Activated CD8-positive, alpha-beta memory T cell treated with anti-CD3 and anti-CD28 coated beads, Interleukin-2, amount 10 ng/mL, durations not matched to agents 7 days and 5 days (primary cell): ENCODE measurements around the gene ANKRD18B. TPM values are rescaled to one million over a fixed set of nuclear protein-coding genes. Genes with fewer than 3 reads are reported as not detected.
A peak's percentile ranks its signal among the peaks of the same experiment; 100 is the strongest.
"Not testable (repeated sequence)": the region's sequence is repeated elsewhere in the genome, so short reads cannot be mapped to it uniquely, and the experiment has no call there.

Experiments used
- ATAC-seq: fragments of 150-1000 bp; cut with Tn5 transposase; one replicate; pipeline ENCODE4 v1.10.0; 2021; ENCODE audit warnings: moderate library complexity
- CTCF ChIA-PET: fragments of 350-600 bp; sonication (Branson Sonifier 250); formaldehyde crosslinking; loops from one replicate; lab custom pipeline; 2021; ENCODE audit warnings: antibody characterized with exemption; lab: Charles Lee
- DNase-seq: peaks from one replicate; pipeline ENCODE4 v3.0.0-alpha.2; 2020
- H3K27ac Mint-ChIP-seq: one replicate; pipeline ENCODE4 v1.8.0; 2021; ENCODE audit warnings: mild to moderate bottlenecking, mixed read lengths
- H3K27me3 Mint-ChIP-seq: one replicate; pipeline ENCODE4 v1.8.0; 2021; ENCODE audit warnings: mixed read lengths
- H3K36me3 Mint-ChIP-seq: one replicate; pipeline ENCODE4 v1.8.0; 2021; ENCODE audit warnings: mild to moderate bottlenecking, mixed read lengths
- H3K4me1 Mint-ChIP-seq: one replicate; pipeline ENCODE4 v1.8.0; 2021; ENCODE audit warnings: mixed read lengths
- H3K4me3 Mint-ChIP-seq: one replicate; pipeline ENCODE4 v1.8.0; 2021; ENCODE audit warnings: mild to moderate bottlenecking, moderate library complexity, mixed read lengths
- H3K9me3 Mint-ChIP-seq: one replicate; pipeline ENCODE4 v1.8.0; 2022; ENCODE audit warnings: low read depth, mixed read lengths
- total RNA-seq, 2 experiments: library from RNA; stranded (reverse); gene quantifications; one replicate each; pipeline ENCODE4 v1.2.3, GENCODE V29; 2021

ANKRD18B gene
- total RNA-seq, 2 experiments from 2014 or later, result 0.33 to 0.79 TPM

DNA sequence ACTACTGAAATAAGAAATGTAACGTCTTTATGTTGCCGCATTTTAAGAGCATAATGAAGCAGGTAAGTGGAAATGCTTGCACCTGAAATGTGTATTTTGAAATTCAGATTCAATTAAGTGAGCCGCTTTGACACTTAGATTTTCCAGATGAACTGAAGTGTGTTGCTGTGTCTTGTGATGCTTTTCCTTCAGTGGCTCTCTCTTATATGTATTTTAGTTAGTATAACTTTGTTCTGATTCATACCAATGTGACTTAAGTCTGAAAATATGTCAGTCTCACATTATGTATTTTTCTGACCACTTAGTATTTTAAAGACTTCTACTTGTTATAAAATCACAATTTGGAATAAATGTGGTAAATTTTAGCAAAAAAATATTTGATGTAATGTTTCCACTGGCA lies 25.4 kb downstream of the ANKRD18B start:
- H3K27me3 Mint-ChIP-seq, result peaks cover 56% of the 10 kb centered on the region

DNA sequence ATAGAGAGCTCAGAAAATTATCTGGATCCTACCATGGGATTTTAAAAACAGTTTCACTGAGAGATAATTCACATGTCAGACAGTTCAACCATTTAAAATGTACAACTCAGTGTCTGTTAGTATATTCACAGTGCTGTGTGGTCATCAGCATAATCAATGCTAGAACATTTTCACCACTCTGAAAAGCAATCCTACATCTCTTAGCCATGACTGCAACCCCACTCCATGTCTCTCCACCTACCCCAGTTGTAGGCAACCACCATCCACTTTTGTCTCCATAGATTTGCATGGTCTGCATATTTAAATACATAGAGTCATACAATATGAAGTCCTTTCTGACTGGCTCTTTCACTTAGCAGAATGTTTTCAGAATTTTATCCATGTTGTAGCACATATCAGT lies 27.1 kb downstream of the ANKRD18B start:
- DNase-seq, H3K4me1 Mint-ChIP-seq, CTCF ChIA-PET, H3K36me3 Mint-ChIP-seq, H3K9me3 Mint-ChIP-seq, H3K4me3 Mint-ChIP-seq, H3K27ac Mint-ChIP-seq, ATAC-seq: not testable (repeated sequence)
- peaks cover 44% of the 10 kb centered on the region for H3K27me3 Mint-ChIP-seq

More for the DNA sequence above, 25.4 kb downstream of the ANKRD18B start:
- H3K9me3 Mint-ChIP-seq, H3K4me1 Mint-ChIP-seq, CTCF ChIA-PET, H3K27ac Mint-ChIP-seq, H3K4me3 Mint-ChIP-seq, ATAC-seq, DNase-seq, H3K36me3 Mint-ChIP-seq: not testable (repeated sequence)

- H3K4me1 Mint-ChIP-seq, CTCF ChIA-PET, H3K4me3 Mint-ChIP-seq, H3K36me3 Mint-ChIP-seq, DNase-seq, H3K9me3 Mint-ChIP-seq, H3K27ac Mint-ChIP-seq: not testable (repeated sequence)
- ATAC-seq, result peak; percentile 72
- peaks cover 34% of the 10 kb centered on the region for H3K27me3 Mint-ChIP-seq
Observed at GRCh38 chr9:33552315-33552725, 28.3 kb downstream of the ANKRD18B start.

DNA sequence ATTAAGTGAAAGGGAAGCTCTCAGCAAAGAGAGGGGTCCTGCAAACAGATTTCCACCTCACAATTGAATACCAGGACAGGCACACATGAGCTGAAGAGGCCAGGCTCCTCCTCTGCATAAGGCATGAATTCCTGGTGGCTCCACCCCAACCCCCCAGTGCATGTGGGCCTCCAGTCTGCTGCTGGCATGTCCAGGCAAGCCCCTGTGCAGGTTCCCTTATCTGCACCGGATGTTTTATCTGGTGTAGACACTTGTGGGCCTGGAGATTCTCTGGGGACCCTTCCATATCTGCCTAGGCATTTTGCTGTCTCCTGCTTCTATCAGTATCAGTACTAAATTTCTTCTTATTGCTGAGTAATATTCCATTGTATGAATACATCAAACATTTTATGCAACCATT lies 36.2 kb downstream of the ANKRD18B start:
- DNase-seq, ATAC-seq, CTCF ChIA-PET, H3K27ac Mint-ChIP-seq, H3K9me3 Mint-ChIP-seq, H3K36me3 Mint-ChIP-seq, H3K27me3 Mint-ChIP-seq, H3K4me3 Mint-ChIP-seq: not testable (repeated sequence)
- H3K4me1 Mint-ChIP-seq, result peaks cover 25% of the 10 kb centered on the region

DNA sequence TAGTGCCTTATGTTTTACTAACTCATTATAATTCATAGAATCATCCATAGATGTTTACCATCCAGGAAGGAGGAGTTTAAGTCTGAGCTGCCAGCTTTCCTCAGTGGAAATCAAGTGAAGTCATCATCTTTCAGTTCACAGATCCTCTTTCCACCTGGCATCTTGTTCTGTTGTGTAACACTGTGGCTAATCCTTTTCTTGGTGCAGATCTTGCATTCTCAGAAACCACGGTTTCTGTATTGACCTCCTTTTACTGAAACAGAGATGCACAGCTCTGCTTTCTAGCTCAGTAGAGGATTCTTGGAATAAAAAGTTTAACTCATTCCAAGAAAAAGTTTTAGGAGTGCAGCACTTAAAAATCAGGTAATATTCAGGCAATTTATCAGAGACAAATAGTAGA lies 38.1 kb downstream of the ANKRD18B start:
- H3K36me3 Mint-ChIP-seq, H3K9me3 Mint-ChIP-seq, H3K27me3 Mint-ChIP-seq, H3K4me3 Mint-ChIP-seq, DNase-seq, ATAC-seq, CTCF ChIA-PET: not testable (repeated sequence)
- Mint-ChIP-seq H3K27ac (peak overlapping the region; percentile 61), H3K4me1 (peaks cover 26% of the 10 kb centered on the region)

- H3K27ac Mint-ChIP-seq, CTCF ChIA-PET, H3K9me3 Mint-ChIP-seq, DNase-seq, ATAC-seq, H3K36me3 Mint-ChIP-seq, H3K4me1 Mint-ChIP-seq, H3K4me3 Mint-ChIP-seq: not testable (repeated sequence)
- peaks cover 24% of the 10 kb centered on the region for H3K27me3 Mint-ChIP-seq
Observed at GRCh38 chr9:33567776-33568175, 43.7 kb downstream of the ANKRD18B start.

GRCh38 chr9:33577786-33578185 lies 53.7 kb downstream of the ANKRD18B start:
- ATAC-seq, CTCF ChIA-PET, H3K36me3 Mint-ChIP-seq: not testable (repeated sequence)

GRCh38 chr9:33579996-33580395 lies 55.9 kb downstream of the ANKRD18B start:
- H3K9me3 Mint-ChIP-seq, H3K4me3 Mint-ChIP-seq, DNase-seq, CTCF ChIA-PET, H3K27ac Mint-ChIP-seq, ATAC-seq, H3K36me3 Mint-ChIP-seq, H3K27me3 Mint-ChIP-seq: not testable (repeated sequence)
- H3K4me1 Mint-ChIP-seq, result peaks cover 13% of the 10 kb centered on the region

More at GRCh38 chr9:33577786-33578185, 53.7 kb downstream of the ANKRD18B start:
- not testable (repeated sequence) for H3K27me3 Mint-ChIP-seq, H3K4me3 Mint-ChIP-seq, H3K9me3 Mint-ChIP-seq, H3K27ac Mint-ChIP-seq, DNase-seq
- H3K4me1 Mint-ChIP-seq, result peaks cover 11% of the 10 kb centered on the region

DNA sequence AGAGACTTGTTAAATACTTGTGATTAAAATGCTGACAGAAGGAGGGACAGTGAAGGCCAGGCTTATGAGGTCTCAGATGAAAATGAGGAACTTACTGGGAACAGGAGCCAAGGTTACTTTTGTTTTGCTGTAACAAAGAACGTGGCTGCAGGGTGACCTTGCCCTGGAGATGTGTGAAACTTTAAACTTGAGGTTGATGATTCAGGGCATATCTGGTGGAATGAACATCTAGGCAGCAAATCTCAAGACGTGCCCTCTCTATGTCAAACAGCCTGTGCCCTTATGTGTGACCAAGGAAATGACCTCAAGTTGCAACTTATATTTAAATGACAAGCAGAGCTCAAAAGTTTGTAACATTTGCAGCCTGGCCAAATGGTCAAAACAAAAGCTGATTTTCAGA lies 58.6 kb downstream of the ANKRD18B start:
- H3K9me3 Mint-ChIP-seq, H3K4me3 Mint-ChIP-seq, H3K4me1 Mint-ChIP-seq, H3K27ac Mint-ChIP-seq, H3K36me3 Mint-ChIP-seq, CTCF ChIA-PET, DNase-seq, ATAC-seq: not testable (repeated sequence)
- peaks cover 12% of the 10 kb centered on the region for H3K27me3 Mint-ChIP-seq

DNA sequence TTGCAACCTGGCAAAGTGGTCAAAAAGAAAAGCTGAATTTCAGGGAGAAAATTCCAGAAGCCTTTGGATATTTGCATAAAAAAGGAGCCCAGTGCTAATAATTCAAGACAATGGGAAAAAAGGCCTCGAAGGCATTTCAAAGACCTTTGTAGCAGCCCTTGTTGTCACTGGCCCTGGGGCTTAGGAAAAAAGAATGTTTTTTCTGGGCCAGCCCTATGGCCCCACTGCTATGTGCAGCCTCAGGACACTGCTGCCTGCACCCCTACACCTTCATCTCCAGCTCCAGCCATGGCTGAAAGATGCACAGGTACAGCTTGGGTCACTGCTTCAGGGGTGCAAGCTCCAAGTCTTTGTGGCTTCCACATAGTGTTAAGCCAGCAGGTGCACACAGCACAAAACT lies 62.1 kb downstream of the ANKRD18B start:
- DNase-seq, ATAC-seq, H3K4me3 Mint-ChIP-seq, H3K36me3 Mint-ChIP-seq, CTCF ChIA-PET, H3K9me3 Mint-ChIP-seq, H3K4me1 Mint-ChIP-seq, H3K27ac Mint-ChIP-seq: not testable (repeated sequence)
- H3K27me3 Mint-ChIP-seq, result peaks cover 15% of the 10 kb centered on the region

DNA sequence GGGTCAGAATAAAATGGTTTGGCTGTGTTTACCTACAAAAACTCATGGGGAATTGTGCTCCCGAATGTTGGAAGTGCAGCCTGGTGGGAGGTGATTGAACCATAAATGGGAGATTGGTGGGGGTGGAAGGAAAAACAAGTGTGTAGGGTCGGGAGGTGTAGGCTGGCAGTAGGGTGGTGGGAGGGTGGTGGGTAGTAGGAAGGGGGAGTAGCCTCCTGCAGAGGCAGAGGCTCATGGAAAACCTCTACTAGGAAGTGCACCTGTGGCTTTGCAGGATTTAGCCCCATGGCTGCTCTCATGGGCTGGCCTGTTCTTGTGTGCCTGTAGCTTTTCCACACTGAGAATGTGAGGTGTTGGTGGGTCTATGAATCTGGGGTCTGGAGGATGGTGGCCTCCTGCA lies 63.7 kb downstream of the ANKRD18B start:
- H3K27ac Mint-ChIP-seq, H3K36me3 Mint-ChIP-seq, H3K9me3 Mint-ChIP-seq, CTCF ChIA-PET, ATAC-seq, H3K4me3 Mint-ChIP-seq, DNase-seq, H3K4me1 Mint-ChIP-seq: not testable (repeated sequence)
- H3K27me3 Mint-ChIP-seq, result peaks cover 21% of the 10 kb centered on the region

DNA sequence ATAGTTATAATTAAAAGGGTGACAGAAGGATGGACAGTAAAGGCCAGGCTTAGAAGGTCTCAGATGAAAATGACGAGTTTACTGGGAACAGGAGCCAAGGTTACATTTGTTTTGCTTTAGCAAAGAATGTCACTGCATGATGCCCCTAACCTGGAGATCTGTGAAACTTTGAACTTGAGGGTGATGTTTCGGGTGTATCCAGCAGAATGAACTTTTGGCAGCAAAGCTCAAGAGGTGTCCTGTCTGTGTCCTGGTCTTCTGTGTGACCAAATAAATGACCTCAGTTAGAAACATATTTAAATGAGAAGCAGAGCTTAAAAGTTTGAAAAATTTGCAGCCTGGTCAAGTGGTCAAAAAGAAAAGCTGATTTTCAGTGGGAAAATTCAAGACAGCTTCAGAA lies 64.8 kb downstream of the ANKRD18B start:
- H3K9me3 Mint-ChIP-seq, CTCF ChIA-PET, ATAC-seq, H3K4me3 Mint-ChIP-seq, DNase-seq, H3K4me1 Mint-ChIP-seq, H3K36me3 Mint-ChIP-seq, H3K27ac Mint-ChIP-seq: not testable (repeated sequence)
- H3K27me3 Mint-ChIP-seq, result peaks cover 25% of the 10 kb centered on the region

DNA sequence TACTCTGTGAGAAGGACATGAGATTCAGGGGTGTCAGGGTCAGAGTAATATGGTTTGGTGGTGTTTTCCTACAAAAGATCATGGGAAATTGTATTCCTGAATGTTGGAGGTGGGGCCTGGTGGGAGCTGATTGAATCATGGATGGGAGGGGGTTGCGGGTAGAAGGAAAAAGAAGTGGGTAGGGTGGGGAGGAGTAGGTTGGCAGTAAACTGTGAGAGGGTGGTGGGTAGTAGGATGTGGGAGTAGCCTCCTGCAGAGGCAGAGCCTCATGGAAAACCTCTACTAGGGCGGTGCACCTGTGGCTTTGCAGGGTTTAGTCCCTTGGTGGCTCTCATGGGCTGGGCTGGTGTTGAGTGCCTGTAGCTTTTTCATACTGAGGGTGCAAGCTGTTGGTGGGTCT lies 66.8 kb downstream of the ANKRD18B start:
- H3K4me3 Mint-ChIP-seq, H3K36me3 Mint-ChIP-seq, ATAC-seq, DNase-seq, H3K4me1 Mint-ChIP-seq, CTCF ChIA-PET, H3K9me3 Mint-ChIP-seq, H3K27ac Mint-ChIP-seq: not testable (repeated sequence)
- peaks cover 26% of the 10 kb centered on the region for H3K27me3 Mint-ChIP-seq

DNA sequence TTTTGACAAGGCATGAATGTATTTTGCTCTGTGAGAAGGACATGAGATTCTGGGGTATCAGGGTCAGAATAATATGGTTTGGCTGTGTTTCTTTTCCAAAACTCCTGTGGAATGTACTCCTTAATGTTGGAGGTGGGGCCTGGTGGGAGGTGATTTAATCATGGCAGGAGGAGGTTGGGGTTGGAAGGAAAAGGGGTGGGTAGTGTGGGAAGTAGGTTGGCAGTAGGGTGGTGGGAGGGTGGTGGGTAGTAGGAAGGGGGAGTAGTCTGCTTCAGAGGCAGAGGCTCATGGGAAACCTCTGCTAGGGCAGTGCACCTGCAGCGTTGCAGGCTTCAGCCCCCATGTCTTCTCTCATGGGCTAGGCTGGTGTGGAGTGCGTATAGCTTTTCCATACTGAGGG lies 72.9 kb downstream of the ANKRD18B start:
- H3K9me3 Mint-ChIP-seq, ATAC-seq, H3K27ac Mint-ChIP-seq, H3K36me3 Mint-ChIP-seq, H3K27me3 Mint-ChIP-seq, CTCF ChIA-PET, H3K4me1 Mint-ChIP-seq, H3K4me3 Mint-ChIP-seq, DNase-seq: not testable (repeated sequence)

DNA sequence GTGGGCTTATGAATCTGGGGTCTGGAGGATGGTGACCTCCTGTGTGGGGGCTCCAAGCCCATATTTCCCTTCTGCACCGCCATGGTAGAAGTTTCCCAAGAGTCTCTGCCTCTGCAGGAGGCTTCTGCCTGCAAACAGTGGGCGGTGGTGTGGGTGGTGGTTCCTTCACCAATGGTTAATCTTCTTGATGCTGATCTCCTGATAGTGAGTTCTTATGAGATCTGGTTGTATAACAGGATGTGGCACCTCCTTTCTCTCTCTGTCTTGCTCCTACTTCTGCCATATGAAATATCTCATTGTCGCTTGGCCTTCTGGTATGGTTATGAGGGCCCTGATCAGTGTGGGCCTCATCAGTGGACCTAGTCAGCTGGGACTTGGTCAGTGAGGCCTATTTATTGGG lies 73.3 kb downstream of the ANKRD18B start:
- H3K27me3 Mint-ChIP-seq, ATAC-seq, H3K4me3 Mint-ChIP-seq, DNase-seq, H3K4me1 Mint-ChIP-seq, CTCF ChIA-PET, H3K9me3 Mint-ChIP-seq, H3K36me3 Mint-ChIP-seq: not testable (repeated sequence)
- peak overlapping the region; percentile 75 for H3K27ac Mint-ChIP-seq
